Caco-2 (cell line): ENCODE measurements around the gene TSPAN4. TPM values are rescaled to one million over a fixed set of nuclear protein-coding genes. Genes with fewer than 3 reads are reported as not detected.

Experiments used
- BruUV-seq: library from RNA; stranded (reverse); fragments of 400-500 nt; replicated peaks from 2 replicates; lab custom pipeline; 2021; lab: Mats Ljungman, UMichigan
- CTCF ChIA-PET: fragments of 300-600 bp; sonication (Branson Sonifier 250); formaldehyde crosslinking; loops from one replicate; lab custom pipeline; 2022; ENCODE audit warnings: antibody characterized with exemption; lab: Charles Lee
- POLR2A ChIA-PET: fragments of 300-600 bp; sonication (Branson Sonifier 250); formaldehyde crosslinking; loops from one replicate; lab custom pipeline; 2022; ENCODE audit warnings: antibody characterized with exemption; lab: Charles Lee
- DNase-seq, 2 experiments: peaks; one replicate each; pipeline versions ENCODE4 v3.0.0 to v3.0.0-alpha.2; 2020 to 2022
- H3K27me3 ChIP-seq: replicated peaks from 2 replicates; pipeline ENCODE4 v1.6.0; 2011; ENCODE audit warnings: low read length; ENCODE audit not compliant: control insufficient read depth, insufficient read depth
- H3K36me3 ChIP-seq: 2 replicates; pipeline ENCODE4 v1.5.1; 2011; ENCODE audit warnings: low read length; ENCODE audit not compliant: control insufficient read depth, insufficient read depth
- H3K4me1 ChIP-seq: fragments of 250-450 bp; sonication (Bioruptor Pico); 2 replicates; pipeline ENCODE4 v1.5.1; 2020; ENCODE audit warnings: mild to moderate bottlenecking
- H3K4me3 ChIP-seq: 2 replicates; pipeline ENCODE4 v1.5.1; 2011; ENCODE audit warnings: low read depth, mild to moderate bottlenecking, control low read depth, low read length
- H3K9me3 ChIP-seq: fragments of 250-450 bp; sonication (Bioruptor Pico); 2 replicates; pipeline ENCODE4 v1.5.1; 2020; ENCODE audit warnings: mild to moderate bottlenecking, moderate library complexity
- H3K27ac Mint-ChIP-seq: one replicate; pipeline ENCODE4 v1.8.0; 2022; ENCODE audit warnings: mixed read lengths; ENCODE audit not compliant: unreplicated experiment
- H3K27me3 Mint-ChIP-seq: one replicate; pipeline ENCODE4 v1.8.0; 2022; ENCODE audit warnings: mixed read lengths; ENCODE audit not compliant: insufficient read depth, unreplicated experiment
- H3K36me3 Mint-ChIP-seq: one replicate; pipeline ENCODE4 v1.8.0; 2022; ENCODE audit warnings: mild to moderate bottlenecking, mixed read lengths; ENCODE audit not compliant: insufficient read depth, unreplicated experiment
- H3K4me1 Mint-ChIP-seq: one replicate; pipeline ENCODE4 v1.8.0; 2022; ENCODE audit warnings: low read depth, mixed read lengths; ENCODE audit not compliant: unreplicated experiment
- H3K4me3 Mint-ChIP-seq: one replicate; pipeline ENCODE4 v1.8.0; 2022; ENCODE audit warnings: mild to moderate bottlenecking, moderate library complexity, mixed read lengths; ENCODE audit not compliant: unreplicated experiment
- H3K9me3 Mint-ChIP-seq: one replicate; pipeline ENCODE4 v1.8.0; 2022; ENCODE audit warnings: mixed read lengths; ENCODE audit not compliant: unreplicated experiment
- CTCF ChIP-seq, 2 experiments: fragments of 200-600 bp in 1 of 2; IDR thresholded peaks; 1 replicate in 1 of 2; 2 replicates in 1 of 2; pipeline versions ENCODE4 v1.5.1 to v1.8.0; 2011 to 2022; ENCODE audit warnings: antibody characterized with exemption in 1 of 2, control low read depth in 1 of 2, inconsistent platforms in 1 of 2, low read depth in 1 of 2, low read length in 1 of 2, mild to moderate bottlenecking in 1 of 2, moderate library complexity in 1 of 2; ENCODE audit not compliant: insufficient read depth in 1 of 2, severe bottlenecking in 1 of 2, unreplicated experiment in 1 of 2
- intact Hi-C: fragments of 100-400 bp; cut with micrococcal nuclease; formaldehyde crosslinking; loops from one replicate; pipeline ENCODE4 v1.10.0; 2022; ENCODE audit not compliant: unreplicated experiment
- total RNA-seq: library from RNA; stranded (reverse); gene quantifications from 2 replicates; pipeline ENCODE4 v1.2.3, GENCODE V29; 2022

TSPAN4 gene
- total RNA-seq, 1 experiment from 2014 or later: 95.9 TPM

DNA sequence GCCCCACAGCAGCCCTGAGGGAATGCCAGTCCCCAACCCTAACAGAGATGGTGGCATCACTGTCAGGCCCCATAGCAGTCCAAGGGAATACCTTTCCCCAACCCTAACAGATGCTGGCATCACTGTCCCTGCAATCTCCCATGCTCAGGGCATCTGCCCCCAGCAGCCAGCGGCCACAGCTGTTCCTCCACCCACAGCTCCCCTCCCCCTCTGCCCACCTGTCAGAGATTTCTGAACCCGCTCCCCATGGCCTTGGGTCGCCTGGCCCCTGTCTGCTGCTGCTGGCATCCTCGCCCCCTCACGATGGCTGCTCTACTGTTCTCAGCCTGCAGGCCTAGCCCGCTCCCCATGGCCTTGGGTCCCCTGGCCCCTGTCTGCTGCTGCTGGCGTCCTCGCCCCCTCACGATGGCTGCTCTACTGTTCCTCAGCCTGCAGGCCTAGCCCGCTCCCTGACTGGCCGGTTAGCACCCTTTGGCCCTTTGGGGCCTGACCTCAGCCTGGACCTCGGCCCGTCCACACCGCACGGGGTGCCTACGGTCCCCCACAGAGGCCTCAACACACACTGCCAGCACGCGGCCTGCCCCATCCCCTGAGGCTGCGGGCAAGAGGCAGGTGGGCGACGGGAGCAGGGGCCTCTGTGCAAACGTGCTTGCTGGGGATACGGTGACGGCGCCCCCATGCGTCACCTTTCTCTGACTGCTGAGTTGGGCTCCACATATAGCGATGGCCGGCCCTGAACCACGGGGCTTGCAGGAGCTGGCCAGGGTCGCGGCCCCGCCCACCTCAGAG, 47.2 kb downstream of the TSPAN4 start:
- POLR2A ChIA-PET: no interaction called here
- peaks cover 48% of the 10 kb centered on the region for H3K36me3 Mint-ChIP-seq
- H3K4me1 ChIP-seq: no peaks in the 10 kb centered on the region
- no peaks in the 10 kb centered on the region for H3K27me3 Mint-ChIP-seq
- H3K4me3 Mint-ChIP-seq: no peak overlapping the region
- H3K4me1 Mint-ChIP-seq: no peaks in the 10 kb centered on the region
- BruUV-seq: no TSS peak
- H3K36me3 ChIP-seq: peaks cover 1% of the 10 kb centered on the region; the same call in 1 of the 2 replicates
- no peak overlapping the region for H3K27ac Mint-ChIP-seq
- H3K9me3 Mint-ChIP-seq: no peaks in the 10 kb centered on the region
- H3K4me3 ChIP-seq: no peak overlapping the region
- no peaks in the 10 kb centered on the region for H3K9me3 ChIP-seq
- intact Hi-C loops: no loop called here
- no peaks in the 10 kb centered on the region for H3K27me3 ChIP-seq
- CTCF ChIA-PET: no interaction called here
- no peak for TF ChIP-seq CTCF (IDR thresholded peaks at IDR 0.05; ENCODE audit: insufficient read depth in 1 of 2, low read depth in 1 of 2, low read length in 1 of 2, severe bottlenecking in 1 of 2, unreplicated experiment in 1 of 2)
- no peak for DNase-seq

- no peaks in the 10 kb centered on the region for H3K9me3 Mint-ChIP-seq
- H3K27me3 Mint-ChIP-seq: no peaks in the 10 kb centered on the region
- Histone ChIP-seq H3K27me3 (no peaks in the 10 kb centered on the region), H3K9me3 (no peaks in the 10 kb centered on the region), H3K4me1 (no peaks in the 10 kb centered on the region), H3K4me3 (no peak overlapping the region), H3K36me3 (peaks cover 1% of the 10 kb centered on the region)
- H3K27ac Mint-ChIP-seq: no peak overlapping the region
- no peak for TF ChIP-seq CTCF (IDR thresholded peaks at IDR 0.05; ENCODE audit: insufficient read depth in 1 of 2, low read depth in 1 of 2, low read length in 1 of 2, severe bottlenecking in 1 of 2, unreplicated experiment in 1 of 2)
- no peaks in the 10 kb centered on the region for H3K4me1 Mint-ChIP-seq
- intact Hi-C loops: no loop called here
- peaks cover 46% of the 10 kb centered on the region for H3K36me3 Mint-ChIP-seq
- BruUV-seq: no TSS peak
- no peak for DNase-seq
- ChIA-PET CTCF (no interaction called here), POLR2A (no interaction called here)
- no peak overlapping the region for H3K4me3 Mint-ChIP-seq
These were observed 48.3 kb downstream of the TSPAN4 start for GRCh38 chr11:890794-891540.

- POLR2A ChIA-PET: no interaction called here
These were observed 50.5 kb downstream of the TSPAN4 start for GRCh38 chr11:893008-893654.

More at GRCh38 chr11:893008-893654, 50.5 kb downstream of the TSPAN4 start:
- no peaks in the 10 kb centered on the region for H3K4me1 Mint-ChIP-seq
- DNase-seq: no peak
- Histone ChIP-seq H3K36me3 (no peaks in the 10 kb centered on the region; the same call in none of the 2 replicates), H3K9me3 (no peaks in the 10 kb centered on the region), H3K27me3 (no peaks in the 10 kb centered on the region), H3K4me3 (no peak overlapping the region), H3K4me1 (no peaks in the 10 kb centered on the region)
- intact Hi-C loops: no loop called here
- TF ChIP-seq CTCF (IDR thresholded peaks at IDR 0.05; ENCODE audit: insufficient read depth in 1 of 2, low read depth in 1 of 2, low read length in 1 of 2, severe bottlenecking in 1 of 2, unreplicated experiment in 1 of 2): no peak
- peaks cover 43% of the 10 kb centered on the region for H3K36me3 Mint-ChIP-seq
- BruUV-seq: no TSS peak
- CTCF ChIA-PET: no interaction called here
- H3K4me3 Mint-ChIP-seq: no peak overlapping the region
- no peak overlapping the region for H3K27ac Mint-ChIP-seq
- H3K27me3 Mint-ChIP-seq: no peaks in the 10 kb centered on the region
- H3K9me3 Mint-ChIP-seq: no peaks in the 10 kb centered on the region
